Central memory CD8-positive, alpha-beta T cell (primary cell): Measurements from ENCODE around the gene AMPD3.

Source experiments
- ATAC-seq: fragments of 150-1000 bp; cut with Tn5 transposase; replicated peaks from 2 replicates; pipeline ENCODE4 v1.10.0; 2022; ENCODE audit warnings: mild to moderate bottlenecking, moderate FRiP score, moderate number of reproducible peaks; ENCODE audit not compliant: poor library complexity, severe bottlenecking; ENCODE audit errors: extremely low read depth
- DNase-seq, 2 donors: peaks; one replicate each; pipeline ENCODE4 v3.0.0; 2021; ENCODE audit warnings: low spot score in 2 of 2
- H3K27ac Mint-ChIP-seq: one replicate; pipeline ENCODE4 v1.8.0; 2022; ENCODE audit warnings: low read depth, mild to moderate bottlenecking, moderate library complexity, mixed read lengths
- H3K27me3 Mint-ChIP-seq: one replicate; pipeline ENCODE4 v1.8.0; 2022; ENCODE audit warnings: mixed read lengths
- H3K36me3 Mint-ChIP-seq: one replicate; pipeline ENCODE4 v1.8.0; 2022; ENCODE audit warnings: mild to moderate bottlenecking, moderate library complexity, mixed read lengths; ENCODE audit not compliant: insufficient read depth
- H3K4me1 Mint-ChIP-seq: one replicate; pipeline ENCODE4 v1.8.0; 2022; ENCODE audit warnings: mixed read lengths
- H3K4me3 Mint-ChIP-seq: one replicate; pipeline ENCODE4 v1.8.0; 2022; ENCODE audit warnings: mild to moderate bottlenecking, moderate library complexity, mixed read lengths
- H3K9me3 Mint-ChIP-seq: one replicate; pipeline ENCODE4 v1.8.0; 2022; ENCODE audit warnings: mixed read lengths

Gene AMPD3

GRCh38 chr11:10551290-10551592 lies 96.2 kb downstream of the AMPD3 start:
- H3K4me3 Mint-ChIP-seq = no peak overlapping the region
- no peak for DNase-seq
- H3K9me3 Mint-ChIP-seq = no peaks in the 10 kb centered on the region
- H3K36me3 Mint-ChIP-seq = no peaks in the 10 kb centered on the region
- H3K27ac Mint-ChIP-seq = no peak overlapping the region
- H3K27me3 Mint-ChIP-seq = peaks cover 60% of the 10 kb centered on the region
- ATAC-seq = no peak
- no peaks in the 10 kb centered on the region for H3K4me1 Mint-ChIP-seq

GRCh38 chr11:10551845-10552352 lies 96.8 kb downstream of the AMPD3 start:
- H3K27me3 Mint-ChIP-seq = peaks cover 67% of the 10 kb centered on the region
- DNase-seq (no peak), ATAC-seq (no peak)
- no peaks in the 10 kb centered on the region for H3K4me1 Mint-ChIP-seq
- peaks cover 1% of the 10 kb centered on the region for H3K36me3 Mint-ChIP-seq
- no peak overlapping the region for H3K4me3 Mint-ChIP-seq
- H3K27ac Mint-ChIP-seq = no peak overlapping the region
- H3K9me3 Mint-ChIP-seq = no peaks in the 10 kb centered on the region

- Mint-ChIP-seq H3K4me1 (no peaks in the 10 kb centered on the region), H3K27me3 (peaks cover 40% of the 10 kb centered on the region), H3K9me3 (no peaks in the 10 kb centered on the region), H3K4me3 (no peak overlapping the region), H3K27ac (no peak overlapping the region), H3K36me3 (peaks cover 1% of the 10 kb centered on the region)
- ATAC-seq (no peak), DNase-seq (no peak)
These were observed 101.5 kb downstream of the AMPD3 start for GRCh38 chr11:10556590-10556989.
